ENCODE measurements around the gene ZNF554.

DNA sequence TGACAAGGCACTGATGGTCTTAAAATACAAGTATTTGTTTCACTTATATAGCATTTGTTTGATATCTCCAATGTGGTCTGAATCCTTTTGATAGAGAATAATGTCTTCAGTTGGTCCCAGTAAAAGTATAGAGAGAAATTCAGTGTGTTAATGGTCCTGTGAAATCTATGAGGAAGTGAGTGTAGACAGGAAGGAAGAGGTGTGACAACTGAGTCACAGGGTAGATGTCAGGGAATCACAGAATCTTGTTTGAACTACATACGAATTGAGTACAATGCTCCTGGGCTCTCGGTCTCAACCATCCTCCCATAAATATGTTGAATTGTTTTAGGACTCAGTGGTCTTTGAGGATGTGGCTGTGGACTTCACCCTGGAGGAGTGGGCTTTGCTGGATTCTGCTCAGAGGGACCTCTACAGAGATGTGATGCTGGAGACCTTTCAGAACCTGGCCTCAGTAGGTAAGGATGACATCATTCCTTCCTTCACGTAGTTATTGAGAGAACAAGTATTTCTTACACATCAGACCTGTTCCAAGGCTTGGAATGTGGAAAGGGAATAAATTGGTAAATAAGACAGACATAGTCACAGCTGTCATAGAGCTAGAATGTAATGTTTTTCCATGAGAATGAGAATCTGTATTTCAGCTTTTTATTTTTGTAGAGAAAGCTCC lies 30.7 kb downstream of the ZNF554 start:
- TF ChIP-seq, protein P1, sequence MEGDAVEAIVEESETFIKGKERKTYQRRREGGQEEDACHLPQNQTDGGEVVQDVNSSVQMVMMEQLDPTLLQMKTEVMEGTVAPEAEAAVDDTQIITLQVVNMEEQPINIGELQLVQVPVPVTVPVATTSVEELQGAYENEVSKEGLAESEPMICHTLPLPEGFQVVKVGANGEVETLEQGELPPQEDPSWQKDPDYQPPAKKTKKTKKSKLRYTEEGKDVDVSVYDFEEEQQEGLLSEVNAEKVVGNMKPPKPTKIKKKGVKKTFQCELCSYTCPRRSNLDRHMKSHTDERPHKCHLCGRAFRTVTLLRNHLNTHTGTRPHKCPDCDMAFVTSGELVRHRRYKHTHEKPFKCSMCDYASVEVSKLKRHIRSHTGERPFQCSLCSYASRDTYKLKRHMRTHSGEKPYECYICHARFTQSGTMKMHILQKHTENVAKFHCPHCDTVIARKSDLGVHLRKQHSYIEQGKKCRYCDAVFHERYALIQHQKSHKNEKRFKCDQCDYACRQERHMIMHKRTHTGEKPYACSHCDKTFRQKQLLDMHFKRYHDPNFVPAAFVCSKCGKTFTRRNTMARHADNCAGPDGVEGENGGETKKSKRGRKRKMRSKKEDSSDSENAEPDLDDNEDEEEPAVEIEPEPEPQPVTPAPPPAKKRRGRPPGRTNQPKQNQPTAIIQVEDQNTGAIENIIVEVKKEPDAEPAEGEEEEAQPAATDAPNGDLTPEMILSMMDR (IDR thresholded peaks at IDR 0.05; ENCODE audit: insufficient read depth, low read length) = no peak
- TF ChIP-seq, protein P2, sequence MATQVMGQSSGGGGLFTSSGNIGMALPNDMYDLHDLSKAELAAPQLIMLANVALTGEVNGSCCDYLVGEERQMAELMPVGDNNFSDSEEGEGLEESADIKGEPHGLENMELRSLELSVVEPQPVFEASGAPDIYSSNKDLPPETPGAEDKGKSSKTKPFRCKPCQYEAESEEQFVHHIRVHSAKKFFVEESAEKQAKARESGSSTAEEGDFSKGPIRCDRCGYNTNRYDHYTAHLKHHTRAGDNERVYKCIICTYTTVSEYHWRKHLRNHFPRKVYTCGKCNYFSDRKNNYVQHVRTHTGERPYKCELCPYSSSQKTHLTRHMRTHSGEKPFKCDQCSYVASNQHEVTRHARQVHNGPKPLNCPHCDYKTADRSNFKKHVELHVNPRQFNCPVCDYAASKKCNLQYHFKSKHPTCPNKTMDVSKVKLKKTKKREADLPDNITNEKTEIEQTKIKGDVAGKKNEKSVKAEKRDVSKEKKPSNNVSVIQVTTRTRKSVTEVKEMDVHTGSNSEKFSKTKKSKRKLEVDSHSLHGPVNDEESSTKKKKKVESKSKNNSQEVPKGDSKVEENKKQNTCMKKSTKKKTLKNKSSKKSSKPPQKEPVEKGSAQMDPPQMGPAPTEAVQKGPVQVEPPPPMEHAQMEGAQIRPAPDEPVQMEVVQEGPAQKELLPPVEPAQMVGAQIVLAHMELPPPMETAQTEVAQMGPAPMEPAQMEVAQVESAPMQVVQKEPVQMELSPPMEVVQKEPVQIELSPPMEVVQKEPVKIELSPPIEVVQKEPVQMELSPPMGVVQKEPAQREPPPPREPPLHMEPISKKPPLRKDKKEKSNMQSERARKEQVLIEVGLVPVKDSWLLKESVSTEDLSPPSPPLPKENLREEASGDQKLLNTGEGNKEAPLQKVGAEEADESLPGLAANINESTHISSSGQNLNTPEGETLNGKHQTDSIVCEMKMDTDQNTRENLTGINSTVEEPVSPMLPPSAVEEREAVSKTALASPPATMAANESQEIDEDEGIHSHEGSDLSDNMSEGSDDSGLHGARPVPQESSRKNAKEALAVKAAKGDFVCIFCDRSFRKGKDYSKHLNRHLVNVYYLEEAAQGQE (IDR thresholded peaks at IDR 0.05; ENCODE audit: insufficient replicate concordance, low read depth) = no peak
